Ovary (tissue), 9 donors: Measurements from ENCODE around the gene TTC28. TPM values are rescaled to one million over a fixed set of nuclear protein-coding genes. Genes with fewer than 3 reads are reported as not detected.

Experiments used
- DNase-seq, 5 donors: peaks; one replicate each; pipeline ENCODE4 v3.0.0-alpha.2; 2019 to 2020
- H3K27ac ChIP-seq, 2 donors: fragments of 200-600 bp; one replicate each; pipeline versions ENCODE4 v1.5.1 to v1.8.0; 2019 to 2022
- H3K27me3 ChIP-seq: fragments of 200-600 bp; one replicate; pipeline ENCODE4 v1.8.0; 2022
- H3K36me3 ChIP-seq: fragments of 200-600 bp; sonication (generic); one replicate; pipeline ENCODE4 v1.5.1; 2019
- H3K4me1 ChIP-seq: one replicate; pipeline ENCODE4 v1.8.1; 2013; ENCODE audit warnings: mild to moderate bottlenecking, moderate library complexity; ENCODE audit not compliant: insufficient read depth
- H3K4me3 ChIP-seq: fragments of 200-600 bp; sonication (generic); one replicate; pipeline ENCODE4 v1.5.1; 2017
- H3K9me3 ChIP-seq, 2 donors: fragments of 200-600 bp in 1 of 2; sonication (generic) in 1 of 2; one replicate each; pipeline versions ENCODE4 v1.5.1 to v1.8.1; 2013 to 2019; ENCODE audit warnings: mild to moderate bottlenecking in 1 of 2, moderate library complexity in 1 of 2
- CTCF ChIP-seq, 3 donors: fragments of 450-650 bp in 2 of 3; fragments of 200-600 bp in 1 of 3; IDR thresholded peaks; one replicate each; pipeline versions ENCODE4 v1.5.1 to v1.8.0; 2016 to 2022; ENCODE audit warnings: antibody characterized with exemption in 3 of 3, mild to moderate bottlenecking in 1 of 3
- EP300 ChIP-seq: sonication (generic); formaldehyde crosslinking; IDR thresholded peaks from one replicate; pipeline ENCODE4 v1.6.1; 2017; ENCODE audit warnings: antibody characterized with exemption
- POLR2A ChIP-seq: fragments of 450-650 bp; IDR thresholded peaks from one replicate; pipeline ENCODE4 v1.6.1; 2017; ENCODE audit warnings: antibody characterized with exemption, mild to moderate bottlenecking, moderate library complexity
- WGBS, 3 donors: extraction: QIAGEN DNeasy Blood & Tissue Kit in 1 of 3; methylation state at CpG; one replicate each; pipeline versions ENCODE4 v1.1.5 to v1.1.7; 2013 to 2017; 5-methylcytosine and 5-hydroxymethylcytosine counted together
- intact Hi-C, 4 donors: fragments of 100-400 bp; cut with DNase I; formaldehyde crosslinking; loops; one replicate each; pipeline versions ENCODE4 v1.11.0 to v1.15.1; 2022 to 2023
- polyA plus RNA-seq, 2 donors: library from polyadenylated mRNA; stranded (reverse); fragments of 200-250 nt in 1 of 2; fragments of 350-450 nt in 1 of 2; fragmentation: Illumina TruSeq in 1 of 2; extraction: RNeasy Lipid Tissue Mini Kit (QIAGEN cat#74804) in 1 of 2; gene quantifications; one replicate each; pipeline ENCODE4 v1.2.3, GENCODE V29; 2013 to 2014
- total RNA-seq, 7 donors: library from RNA; depleted of rRNA in 2 of 7; stranded (reverse); fragments of >200 nt in 2 of 7; fragmentation: NEBNext Ultra II Directional in 3 of 7; extraction: Animal tissue kit (Norgen Biotek cat#: 25700) in 3 of 7; gene quantifications; one replicate each; pipeline versions ENCODE4 v1.1.0 to v1.2.4, GENCODE V29; 2016 to 2023
- donor health status: DM: no; HTN: no; CAD: no; lungs with moderate emphysema.
- donor health status: DM: no; HTN: no; CAD: no.
- donor health status: Bipolar disorder and iron deficiency.
- donor health status: DM: yes; HTN: yes; CAD: no.
- donor health status: DM: no; HTN: no; CAD: no.
- donor health status: DM: yes; HTN: yes; CAD: no.

The TTC28 gene
- total and polyA plus RNA-seq, 9 donors, result 16.7 to 127 (median 72.9) TPM

DNA sequence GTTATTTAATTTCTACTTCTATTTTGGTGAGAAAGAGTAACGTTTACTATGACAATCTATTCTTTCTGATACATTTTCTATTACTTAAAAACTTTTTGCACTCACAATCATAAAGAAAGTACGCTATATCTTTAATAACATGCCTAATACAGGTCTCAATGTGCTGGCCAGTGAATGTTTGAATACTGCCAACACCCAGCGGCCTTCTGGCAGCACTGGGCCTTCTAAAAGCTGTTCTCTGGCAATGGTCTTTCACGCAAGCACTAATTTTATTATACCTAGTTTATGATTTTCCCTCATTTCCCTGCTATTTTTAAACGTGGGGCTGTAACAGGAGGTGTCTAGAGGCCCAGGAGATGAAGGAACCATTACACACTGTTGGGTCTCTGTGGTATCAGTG, 410.8 kb downstream of the TTC28 start:
- DNase-seq, result no peak
- H3K27ac ChIP-seq, result no peak overlapping the region
- no peaks in the 10 kb centered on the region for H3K9me3 ChIP-seq

GRCh38 chr22:28268171-28268570, 411.5 kb downstream of the TTC28 start:
- DNase-seq, result no peak
- intact Hi-C loops, result no loop called here
- Histone ChIP-seq H3K4me1 (no peaks in the 10 kb centered on the region), H3K36me3 (no peaks in the 10 kb centered on the region), H3K9me3 (no peaks in the 10 kb centered on the region), H3K4me3 (no peak overlapping the region), H3K27me3 (no peaks in the 10 kb centered on the region), H3K27ac (no peak overlapping the region)
- WGBS, 3 donors, result 82 to 93% (median 92%) methylated on average over 3 of the region's 3 CpGs
- TF ChIP-seq POLR2A, result no peak
- TF ChIP-seq CTCF (IDR thresholded peaks at IDR 0.05), result no peak
- no peak for TF ChIP-seq EP300

More for the DNA sequence above, 410.8 kb downstream of the TTC28 start:
- Histone ChIP-seq H3K4me1 (no peaks in the 10 kb centered on the region), H3K4me3 (no peak overlapping the region), H3K36me3 (no peaks in the 10 kb centered on the region), H3K27me3 (no peaks in the 10 kb centered on the region)
- WGBS, 3 donors, result 67 to 82% (median 79%) methylated on average over 5 of the region's 5 CpGs
- TF ChIP-seq CTCF (IDR thresholded peaks at IDR 0.05) (no peak), EP300 (no peak), POLR2A (no peak)
- intact Hi-C loops, result no loop called here

DNA sequence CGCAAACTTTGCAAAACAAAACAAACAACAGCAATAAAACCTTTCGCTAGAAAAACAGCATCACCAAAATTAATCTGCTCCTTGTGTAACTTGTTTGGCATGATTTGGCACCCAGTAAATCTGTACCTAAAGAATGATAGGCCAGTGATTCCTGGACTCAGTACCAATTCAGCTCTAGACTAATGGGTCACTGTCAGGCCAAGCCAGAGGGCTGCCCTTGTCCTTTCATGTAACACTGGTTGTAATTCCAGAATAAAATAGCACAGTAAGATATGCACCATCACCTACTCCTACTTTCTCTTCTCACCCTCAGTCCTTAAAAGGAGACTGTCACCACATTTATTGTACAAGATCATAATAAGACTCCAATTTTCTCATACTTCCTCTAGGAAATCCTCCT, 419.0 kb downstream of the TTC28 start:
- intact Hi-C loops, result no loop called here
- WGBS, 3 donors, result 90 to 95% (median 94%) methylated on average over 2 of the region's 2 CpGs

GRCh38 chr22:28259774-28260312, 419.8 kb downstream of the TTC28 start:
- no peaks in the 10 kb centered on the region for H3K36me3 ChIP-seq
- no peak for DNase-seq
- H3K27me3 ChIP-seq, result no peaks in the 10 kb centered on the region
- 44 to 60% (median 59%) methylated on average over 2 of the region's 2 CpGs for WGBS, 3 donors
- TF ChIP-seq EP300, result no peak
- no peak overlapping the region for H3K4me3 ChIP-seq
- no peaks in the 10 kb centered on the region for H3K4me1 ChIP-seq
- intact Hi-C loops, result no loop called here
- H3K27ac ChIP-seq, result no peak overlapping the region
- no peaks in the 10 kb centered on the region for H3K9me3 ChIP-seq

More for the DNA sequence above, 419.0 kb downstream of the TTC28 start:
- H3K4me3 ChIP-seq, result no peak overlapping the region
- H3K36me3 ChIP-seq, result no peaks in the 10 kb centered on the region
- DNase-seq, result no peak
- no peaks in the 10 kb centered on the region for H3K9me3 ChIP-seq
- H3K27me3 ChIP-seq, result no peaks in the 10 kb centered on the region
- TF ChIP-seq CTCF (IDR thresholded peaks at IDR 0.05), result no peak
- TF ChIP-seq EP300, result no peak
- TF ChIP-seq POLR2A, result no peak
- H3K27ac ChIP-seq, result no peak overlapping the region
- H3K4me1 ChIP-seq, result no peaks in the 10 kb centered on the region

- H3K4me3 ChIP-seq, result no peak overlapping the region
- H3K9me3 ChIP-seq, result no peaks in the 10 kb centered on the region
- WGBS, 3 donors, result 88 to 96% (median 92%) methylated on average over 1 of the region's 1 CpG
- intact Hi-C loops, result no loop called here
- no peaks in the 10 kb centered on the region for H3K27me3 ChIP-seq
- peaks cover 1% of the 10 kb centered on the region for H3K4me1 ChIP-seq
- H3K27ac ChIP-seq, result no peak overlapping the region
- TF ChIP-seq POLR2A, result no peak
- no peak for TF ChIP-seq EP300
- no peak for TF ChIP-seq CTCF (IDR thresholded peaks at IDR 0.05)
- no peak for DNase-seq
- H3K36me3 ChIP-seq, result no peaks in the 10 kb centered on the region
Observed at GRCh38 chr22:28254396-28254795, 425.2 kb downstream of the TTC28 start.
